H1 (cell line): ENCODE results near the gene SLC15A4. TPM values are rescaled to one million over a fixed set of nuclear protein-coding genes. Genes with fewer than 3 reads are reported as not detected.

Experiments used
- CTCF ChIA-PET: fragments of 300-600 bp; sonication (Branson Sonifier 250); formaldehyde crosslinking; loops from one replicate; lab custom pipeline; 2021; ENCODE audit not compliant: partially characterized antibody; lab: Charles Lee
- POLR2A ChIA-PET: fragments of 300-600 bp; sonication (Branson Sonifier 250); formaldehyde crosslinking; loops from one replicate; lab custom pipeline; 2021; ENCODE audit warnings: inconsistent platforms; ENCODE audit not compliant: partially characterized antibody; lab: Charles Lee
- DNase-seq, 2 experiments: peaks; one replicate each; pipeline versions ENCODE4 v3.0.0 to v3.0.0-alpha.2; 2010 to 2022; ENCODE audit warnings: low spot score in 2 of 2, low read depth in 1 of 2, mixed read lengths in 1 of 2
- FAIRE-seq: peaks from 2 replicates; lab custom pipeline; 2011; peaks lifted over from hg19 to GRCh38; lab: Jason Lieb, UNC
- H2AFZ ChIP-seq: 2 replicates; pipeline ENCODE4 v1.8.1; 2012; ENCODE audit warnings: low read length, inconsistent platforms
- H2AK5ac ChIP-seq: 2 replicates; pipeline ENCODE4 v1.6.1; 2013; ENCODE audit warnings: low read depth, low read length
- H2BK120ac ChIP-seq: replicated peaks from 2 replicates; pipeline ENCODE3; 2013; ENCODE audit warnings: low read depth, low read length, inconsistent platforms
- H2BK12ac ChIP-seq: 2 replicates; pipeline ENCODE4 v1.6.1; 2013; ENCODE audit warnings: low read depth, low read length
- H2BK15ac ChIP-seq: 2 replicates; pipeline ENCODE4 v1.6.1; 2013; ENCODE audit warnings: low read length
- H2BK20ac ChIP-seq: 2 replicates; pipeline ENCODE4 v1.6.1; 2013; ENCODE audit warnings: low read length
- H2BK5ac ChIP-seq: 2 replicates; pipeline ENCODE4 v1.6.1; 2013; ENCODE audit warnings: low read depth, low read length
- H3K14ac ChIP-seq: 2 replicates; pipeline ENCODE4 v1.6.1; 2013; ENCODE audit warnings: inconsistent platforms; ENCODE audit not compliant: insufficient read length
- H3K18ac ChIP-seq: 2 replicates; pipeline ENCODE4 v1.6.1; 2013; ENCODE audit warnings: low read length; ENCODE audit errors: extremely low read depth
- H3K23ac ChIP-seq: 2 replicates; pipeline ENCODE4 v1.6.1; 2013; ENCODE audit warnings: inconsistent platforms; ENCODE audit not compliant: insufficient read length
- H3K23me2 ChIP-seq: 2 replicates; pipeline ENCODE4 v1.6.1; 2013; ENCODE audit warnings: low read depth, low read length
- H3K27ac ChIP-seq: 2 replicates; pipeline ENCODE4 v1.6.1; 2011; ENCODE audit warnings: low read depth, low read length, inconsistent platforms
- H3K27me3 ChIP-seq, 4 experiments: replicated peaks in 1 of 4; 1 replicate in 1 of 4; 2 replicates in 3 of 4; pipeline versions ENCODE4 v1.6.1 to v1.8.1; 2011 to 2013; ENCODE audit warnings: low read length in 3 of 4, mild to moderate bottlenecking in 3 of 4, inconsistent platforms in 2 of 4, mixed read lengths in 2 of 4, moderate library complexity in 1 of 4; ENCODE audit not compliant: control insufficient read depth in 3 of 4, insufficient read depth in 3 of 4; ENCODE audit errors: extremely low read depth in 1 of 4
- H3K36me3 ChIP-seq, 4 experiments: 2 replicates each; pipeline versions ENCODE4 v1.6.1 to v1.8.1; 2011 to 2013; ENCODE audit warnings: mild to moderate bottlenecking in 4 of 4, low read length in 3 of 4, moderate library complexity in 2 of 4, control low read depth in 1 of 4, inconsistent platforms in 1 of 4; ENCODE audit not compliant: insufficient read depth in 4 of 4, control insufficient read depth in 2 of 4
- H3K4ac ChIP-seq: replicated peaks from 2 replicates; pipeline ENCODE3; 2013; ENCODE audit warnings: low read length, low read depth, mixed read lengths, inconsistent platforms; ENCODE audit not compliant: insufficient read length
- H3K4me1 ChIP-seq, 4 experiments: replicated peaks in 1 of 4; 1 replicate in 1 of 4; 2 replicates in 3 of 4; pipeline versions ENCODE4 v1.6.1 to v1.8.1; 2011 to 2013; ENCODE audit warnings: low read length in 3 of 4, inconsistent platforms in 2 of 4, mixed read lengths in 1 of 4; ENCODE audit not compliant: insufficient read depth in 4 of 4, control insufficient read depth in 3 of 4
- H3K4me2 ChIP-seq, 2 experiments: 2 replicates each; pipeline versions ENCODE4 v1.6.1 to v1.8.1; 2011 to 2013; ENCODE audit warnings: low read depth in 2 of 2, low read length in 2 of 2, control low read depth in 1 of 2, inconsistent platforms in 1 of 2, mild to moderate bottlenecking in 1 of 2; ENCODE audit not compliant: insufficient read depth in 1 of 2
- H3K4me3 ChIP-seq, 4 experiments: fragments of 200-600, 300-600 bp in 1 of 4; sonication (generic), shearing (Covaris generic), sonication (Bioruptor Twin) in 1 of 4; 2 replicates each; pipeline versions ENCODE4 v1.5.1 to v1.8.1; 2011 to 2016; ENCODE audit warnings: low read length in 4 of 4, low read depth in 3 of 4, control low read depth in 2 of 4, inconsistent platforms in 2 of 4, mild to moderate bottlenecking in 2 of 4, mixed read lengths in 1 of 4, moderate library complexity in 1 of 4; ENCODE audit not compliant: insufficient read depth in 2 of 4; ENCODE audit errors: extremely low read depth in 1 of 4
- H3K56ac ChIP-seq: replicated peaks from 2 replicates; pipeline ENCODE3; 2013; ENCODE audit warnings: low read depth, mild to moderate bottlenecking, mixed read lengths, low read length, inconsistent platforms; ENCODE audit not compliant: insufficient read length
- H3K79me1 ChIP-seq: 2 replicates; pipeline ENCODE4 v1.6.1; 2013; ENCODE audit warnings: low read depth, low read length, control low read depth
- H3K79me2 ChIP-seq, 2 experiments: 2 replicates each; pipeline versions ENCODE4 v1.6.1 to v1.8.1; 2012 to 2013; ENCODE audit warnings: low read length in 2 of 2, mild to moderate bottlenecking in 2 of 2, inconsistent platforms in 1 of 2; ENCODE audit not compliant: insufficient read depth in 2 of 2, control insufficient read depth in 1 of 2
- H3K9ac ChIP-seq, 4 experiments: replicated peaks in 1 of 4; 1 replicate in 1 of 4; 2 replicates in 3 of 4; pipeline versions ENCODE4 v1.6.1 to v1.8.1; 2011 to 2013; ENCODE audit warnings: low read depth in 3 of 4, low read length in 3 of 4, control low read depth in 2 of 4, mild to moderate bottlenecking in 2 of 4, moderate library complexity in 2 of 4, inconsistent platforms in 1 of 4; ENCODE audit errors: extremely low read depth in 1 of 4
- H3K9me3 ChIP-seq, 2 experiments: 2 replicates each; pipeline versions ENCODE4 v1.6.1 to v1.8.1; 2012 to 2013; ENCODE audit warnings: mild to moderate bottlenecking in 2 of 2, moderate library complexity in 2 of 2, control low read depth in 1 of 2, inconsistent platforms in 1 of 2, low read depth in 1 of 2, low read length in 1 of 2, mixed read lengths in 1 of 2; ENCODE audit not compliant: insufficient read depth in 2 of 2
- H4K20me1 ChIP-seq, 2 experiments: replicated peaks in 1 of 2; 2 replicates each; pipeline versions ENCODE3 to v1.8.1; 2011 to 2013; ENCODE audit warnings: inconsistent platforms in 2 of 2, low read length in 2 of 2, mild to moderate bottlenecking in 1 of 2; ENCODE audit not compliant: insufficient read depth in 2 of 2, control insufficient read depth in 1 of 2
- H4K5ac ChIP-seq: 2 replicates; pipeline ENCODE4 v1.6.1; 2013; ENCODE audit warnings: low read length, low read depth, mixed read lengths, inconsistent platforms; ENCODE audit not compliant: insufficient read length
- H4K8ac ChIP-seq: 2 replicates; pipeline ENCODE4 v1.8.0; 2013; ENCODE audit warnings: mild to moderate bottlenecking, moderate library complexity, low read length, inconsistent platforms; ENCODE audit not compliant: insufficient read depth; ENCODE audit errors: extremely low read depth
- H4K91ac ChIP-seq: replicated peaks from 2 replicates; pipeline ENCODE3; 2013; ENCODE audit warnings: low read length, mixed read lengths, inconsistent platforms; ENCODE audit not compliant: insufficient read length
- BCL11A ChIP-seq, 2 experiments: IDR thresholded peaks; one replicate each; pipeline ENCODE4 v1.6.1; 2011; ENCODE audit warnings: low read depth in 2 of 2, low read length in 2 of 2, mild to moderate bottlenecking in 2 of 2
- CEBPB ChIP-seq: IDR thresholded peaks from 2 replicates; pipeline ENCODE4 v1.6.1; 2012; ENCODE audit warnings: low read depth, low read length
- EZH2 ChIP-seq: fragments of 200-600 bp; sonication (generic); IDR thresholded peaks from 2 replicates; pipeline ENCODE4 v1.7.1; 2012; ENCODE audit warnings: low read depth, mild to moderate bottlenecking, moderate library complexity, low read length, inconsistent platforms; ENCODE audit not compliant: severe bottlenecking
- JUN ChIP-seq: IDR thresholded peaks from 2 replicates; pipeline ENCODE4 v1.6.1; 2011; ENCODE audit warnings: low read depth, mild to moderate bottlenecking, improper control_type of control experiment, low read length
- JUND ChIP-seq: IDR thresholded peaks from 2 replicates; pipeline ENCODE4 v1.6.1; 2011; ENCODE audit warnings: mild to moderate bottlenecking, improper control_type of control experiment, low read length
- KDM1A ChIP-seq: fragments of 200-600, 300-600 bp; sonication (generic); IDR thresholded peaks from 2 replicates; pipeline ENCODE4 v1.7.1; 2016; ENCODE audit warnings: mild to moderate bottlenecking, low read length, borderline replicate concordance
- KDM4A ChIP-seq: IDR thresholded peaks from one replicate; pipeline ENCODE4 v1.7.1; 2012; ENCODE audit warnings: low read depth, mild to moderate bottlenecking, moderate library complexity, low read length, inconsistent platforms; ENCODE audit not compliant: severe bottlenecking
- NANOG ChIP-seq: IDR thresholded peaks from 2 replicates; pipeline ENCODE4 v1.6.1; 2011; ENCODE audit warnings: low read length, low read depth, mild to moderate bottlenecking, inconsistent platforms; ENCODE audit not compliant: insufficient read depth, poor library complexity, severe bottlenecking
- NRF1 ChIP-seq: IDR thresholded peaks from 2 replicates; pipeline ENCODE4 v1.6.1; 2011; ENCODE audit warnings: mild to moderate bottlenecking, low read depth, low read length, improper control_type of control experiment
- SRF ChIP-seq: IDR thresholded peaks from 2 replicates; pipeline ENCODE4 v1.6.1; 2011; ENCODE audit warnings: mild to moderate bottlenecking, low read depth, low read length, moderate library complexity
- TBP ChIP-seq: IDR thresholded peaks from 2 replicates; pipeline ENCODE4 v1.6.1; 2011; ENCODE audit warnings: low read depth, low read length, improper control_type of control experiment
- TCF12 ChIP-seq: IDR thresholded peaks from 2 replicates; pipeline ENCODE4 v1.6.1; 2011; ENCODE audit warnings: low read depth, mild to moderate bottlenecking, low read length
- WGBS, 2 experiments: shearing (Covaris generic) in 1 of 2; methylation state at CpG; one replicate each; pipeline versions ENCODE4 v1.1.6 to v1.1.7; 2013 to 2015; ENCODE audit warnings: low lambda C conversion rate in 2 of 2, mixed read lengths in 2 of 2, inconsistent platforms in 1 of 2, low coverage in 1 of 2, missing lambda C conversion rate in 1 of 2; ENCODE audit not compliant: insufficient replicate concordance in 2 of 2, insufficient coverage in 1 of 2, insufficient read length in 1 of 2; ENCODE audit errors: extremely low coverage in 1 of 2, missing lambda C conversion rate in 1 of 2; 5-methylcytosine and 5-hydroxymethylcytosine counted together
- polyA plus RNA-seq, 7 experiments: library from polyadenylated mRNA; depleted of rRNA in 3 of 7; stranded (reverse) in 5 of 7; unstranded in 2 of 7; fragments of >200 nt in 5 of 7; fragments of 200-250 nt in 2 of 7; gene quantifications; 1 replicate in 5 of 7; 2 replicates in 1 of 7; 4 replicates in 1 of 7; pipeline versions ENCODE4 v1.2.1 to v1.2.3, GENCODE V29; 2011 to 2013; ENCODE audit warnings: missing spikeins in 2 of 7, mixed read lengths in 2 of 7
- total RNA-seq: library from RNA; stranded (reverse); fragmentation: NEBNext Ultra II Directional; extraction: Animal tissue kit (Norgen Biotek cat#: 25700); gene quantifications from 2 replicates; pipeline ENCODE4 v1.2.1, GENCODE V29; 2021
- TF ChIP-seq, protein P1 (sequence below): IDR thresholded peaks from 2 replicates; pipeline ENCODE4 v1.6.1; 2012; ENCODE audit warnings: inconsistent platforms
- TF ChIP-seq, protein P2 (sequence below): IDR thresholded peaks from 2 replicates; pipeline ENCODE4 v1.6.1; 2012; ENCODE audit warnings: inconsistent platforms

SLC15A4 gene
- total and polyA plus RNA-seq, 2 of the 8 experiments (the other 6 are each of a cell fraction or from before 2014, with no cell fraction given) = 22.7 to 26.6 TPM

DNA sequence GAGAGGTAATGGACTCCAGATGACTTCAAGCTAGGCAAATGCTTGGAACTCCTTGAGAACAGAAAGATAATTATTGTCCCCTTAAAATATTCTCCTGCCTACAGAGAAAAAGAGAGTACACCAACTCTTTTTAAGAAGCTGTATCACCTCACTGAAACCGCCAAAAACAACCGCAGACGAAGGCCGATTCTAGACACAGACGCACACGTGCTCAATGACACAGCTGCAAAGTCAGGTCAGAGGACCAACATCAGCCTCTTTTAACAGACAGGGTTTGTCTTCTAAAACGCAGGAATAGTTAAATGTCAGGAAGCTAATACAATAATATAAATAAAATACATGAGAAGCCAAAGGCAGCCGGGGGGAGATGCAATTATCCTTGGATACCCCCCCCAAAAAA lies 19.0 kb downstream of the SLC15A4 start:
- Histone ChIP-seq H3K9ac (no peak overlapping the region), H3K4ac (no peak overlapping the region), H4K8ac (no peak overlapping the region), H3K79me1 (peaks cover 9% of the 10 kb centered on the region; the same call in 1 of the 2 replicates), H3K23me2 (no peaks in the 10 kb centered on the region), H4K91ac (no peak overlapping the region), H2BK15ac (no peak overlapping the region), H3K23ac (no peak overlapping the region), H3K4me2 (no peak overlapping the region), H3K4me3 (no peak overlapping the region), H3K27ac (no peak overlapping the region), H3K79me2 (peaks cover 0 to 40% of the 10 kb centered on the region in 2 experiments; a peak in 2 of 4 replicates), H2BK5ac (no peak overlapping the region), H3K36me3 (peaks cover 6 to 50% (median 17%) of the 10 kb centered on the region in 4 experiments; a peak in 7 of 8 replicates), H3K4me1 (no peaks in the 10 kb centered on the region; a peak in 1 of 7 replicates), H4K5ac (no peak overlapping the region), H2BK12ac (no peak overlapping the region), H4K20me1 (peaks cover 13 to 32% of the 10 kb centered on the region in 2 experiments), H3K27me3 (no peaks in the 10 kb centered on the region), H2AK5ac (no peak overlapping the region), H2AFZ (no peak overlapping the region), H3K9me3 (no peaks in the 10 kb centered on the region), H2BK120ac (no peak overlapping the region), H3K56ac (no peak overlapping the region), H3K14ac (no peak overlapping the region), H3K18ac (no peak overlapping the region), H2BK20ac (no peak overlapping the region)
- DNase-seq (no peak), FAIRE-seq (no peak)
- ChIA-PET POLR2A (interaction anchor here (1.1 to 1.2 kb wide), 2 partner anchors 8 to 17 kb away, joined by 3 read pairs; no protein-coding TSS in a partner anchor), CTCF (interaction anchor here (0.6 to 1.1 kb wide), 2 partner anchors 10 to 1221 kb away, joined by 3 to 4 read pairs; no protein-coding TSS in a partner anchor)
- 96% methylated on average over 8 of the region's 8 CpGs; no CpG with 5 or more reads in 1 of the 2 experiments for WGBS, 2 experiments
- no peak for TF ChIP-seq SRF
- TF ChIP-seq CEBPB = no peak
- TF ChIP-seq, protein P1, sequence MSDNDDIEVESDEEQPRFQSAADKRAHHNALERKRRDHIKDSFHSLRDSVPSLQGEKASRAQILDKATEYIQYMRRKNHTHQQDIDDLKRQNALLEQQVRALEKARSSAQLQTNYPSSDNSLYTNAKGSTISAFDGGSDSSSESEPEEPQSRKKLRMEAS = no peak
- TF ChIP-seq TCF12 = no peak
- no peak for TF ChIP-seq EZH2
- no peak for TF ChIP-seq KDM1A
- TF ChIP-seq, protein P2, sequence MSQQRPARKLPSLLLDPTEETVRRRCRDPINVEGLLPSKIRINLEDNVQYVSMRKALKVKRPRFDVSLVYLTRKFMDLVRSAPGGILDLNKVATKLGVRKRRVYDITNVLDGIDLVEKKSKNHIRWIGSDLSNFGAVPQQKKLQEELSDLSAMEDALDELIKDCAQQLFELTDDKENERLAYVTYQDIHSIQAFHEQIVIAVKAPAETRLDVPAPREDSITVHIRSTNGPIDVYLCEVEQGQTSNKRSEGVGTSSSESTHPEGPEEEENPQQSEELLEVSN = no peak
- TF ChIP-seq BCL11A (IDR thresholded peaks at IDR 0.05; ENCODE audit: low read depth in 2 of 2, low read length in 2 of 2) = no peak
- TF ChIP-seq NRF1 = no peak
- TF ChIP-seq TBP = no peak
- TF ChIP-seq KDM4A = no peak
- no peak for TF ChIP-seq JUND
- TF ChIP-seq JUN = no peak
- no peak for TF ChIP-seq NANOG
